ENCODE measurements around the gene ATP10D.

Gene ATP10D

GRCh38 chr4:47488706-47489105 lies 3.6 kb downstream of the ATP10D start:
- DNase-seq (ENCODE audit: low read depth), result no peak

- DNase-seq (ENCODE audit: low read depth), result peak; percentile 32
These were observed 5.5 kb downstream of the ATP10D start for GRCh38 chr4:47490550-47490949.

- no peak for DNase-seq (ENCODE audit: low read depth)
These were observed 8.4 kb downstream of the ATP10D start for GRCh38 chr4:47493238-47494123.

GRCh38 chr4:47494124-47494430 lies 9.0 kb downstream of the ATP10D start:
- DNase-seq (ENCODE audit: low read depth), result no peak

- DNase-seq (ENCODE audit: low read depth), result no peak
These were observed 13.8 kb downstream of the ATP10D start for GRCh38 chr4:47498899-47499298.

- no peak for DNase-seq (ENCODE audit: low read depth)
These were observed 14.6 kb downstream of the ATP10D start for GRCh38 chr4:47499700-47500099.

- DNase-seq (ENCODE audit: low read depth), result no peak
These were observed 15.7 kb downstream of the ATP10D start for GRCh38 chr4:47500776-47501175.

- DNase-seq (ENCODE audit: low read depth), result no peak
These were observed 20.1 kb downstream of the ATP10D start for GRCh38 chr4:47505147-47505546.

- no peak for DNase-seq (ENCODE audit: low read depth)
These were observed 20.6 kb downstream of the ATP10D start for GRCh38 chr4:47505666-47506065.

GRCh38 chr4:47510506-47511143 lies 25.6 kb downstream of the ATP10D start:
- peak; percentile 28 for DNase-seq (ENCODE audit: low read depth)

GRCh38 chr4:47513461-47513860 lies 28.4 kb downstream of the ATP10D start:
- DNase-seq (ENCODE audit: low read depth), result no peak

- no peak for DNase-seq (ENCODE audit: low read depth)
These were observed 34.3 kb downstream of the ATP10D start for GRCh38 chr4:47519239-47519883.

- peak; percentile 96 for DNase-seq (ENCODE audit: low read depth)
These were observed 40.2 kb downstream of the ATP10D start for GRCh38 chr4:47525154-47525819.

GRCh38 chr4:47526281-47526680 lies 41.2 kb downstream of the ATP10D start:
- DNase-seq (ENCODE audit: low read depth), result peak; percentile 54

GRCh38 chr4:47528646-47529045 lies 43.6 kb downstream of the ATP10D start:
- peak; percentile 79 for DNase-seq (ENCODE audit: low read depth)

GRCh38 chr4:47530801-47531200 lies 45.7 kb downstream of the ATP10D start:
- no peak for DNase-seq (ENCODE audit: low read depth)

- peak; percentile 83 for DNase-seq (ENCODE audit: low read depth)
These were observed 46.3 kb downstream of the ATP10D start for GRCh38 chr4:47531241-47531953.

- DNase-seq (ENCODE audit: low read depth), result no peak
These were observed 46.9 kb downstream of the ATP10D start for GRCh38 chr4:47531954-47532321.

GRCh38 chr4:47532658-47533057 lies 47.6 kb downstream of the ATP10D start:
- no peak for DNase-seq (ENCODE audit: low read depth)

GRCh38 chr4:47533689-47534347 lies 48.7 kb downstream of the ATP10D start:
- peak; percentile 28 for DNase-seq (ENCODE audit: low read depth)

- no peak for DNase-seq (ENCODE audit: low read depth)
These were observed 49.7 kb downstream of the ATP10D start for GRCh38 chr4:47534772-47535171.
